Measurements from ENCODE around the gene RNF220.

DNA sequence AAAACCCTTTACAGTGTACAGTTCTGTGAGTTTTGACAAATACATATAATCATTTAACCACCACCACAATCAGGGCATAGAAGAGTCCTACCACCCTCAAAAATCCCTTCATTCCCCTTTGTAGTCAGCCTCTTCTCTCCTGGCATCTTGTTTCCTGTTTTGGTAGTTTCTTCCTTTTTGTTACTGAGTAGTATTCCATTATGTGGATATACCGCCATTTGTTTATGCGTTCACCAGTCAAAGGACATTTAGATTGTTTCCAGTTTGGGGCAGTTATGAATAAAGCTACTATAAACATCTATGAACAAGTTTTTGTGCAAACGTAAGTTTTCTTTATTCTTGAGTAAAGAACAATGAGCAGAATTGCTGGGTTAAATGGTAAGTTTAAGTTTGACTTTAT is 49.6 kb downstream of the RNF220 start:
- TF ChIP-seq ZSCAN29 (IDR thresholded peaks at IDR 0.05) (no peak), MED1 (CRISPR knock-in tag; IDR thresholded peaks at IDR 0.05; ENCODE audit: borderline replicate concordance) (no peak), SMAD1 (IDR thresholded peaks at IDR 0.05; ENCODE audit: low read depth, low read length, partially characterized antibody) (no peak), ZNF311 (CRISPR knock-in tag; IDR thresholded peaks at IDR 0.05) (no peak), NFYB (IDR thresholded peaks at IDR 0.05; ENCODE audit: extremely low read depth, insufficient read length) (no peak)

Data from K562 (cell line).